Muscle of back (tissue), 11 donors: ENCODE measurements around the gene SCAMP1. TPM values are rescaled to one million over a fixed set of nuclear protein-coding genes. Genes with fewer than 3 reads are reported as not detected.

Experiments
- DNase-seq, 3 donors: peaks; one replicate each; pipeline versions ENCODE4 v3.0.0 to v3.0.0-alpha.2; 2013
- polyA plus RNA-seq, 10 donors: library from polyadenylated mRNA; unstranded; fragments of 120-200 nt; gene quantifications; one replicate each; pipeline ENCODE4 v1.2.1, GENCODE V29; 2013; ENCODE audit not compliant: insufficient read length in 10 of 10

Gene SCAMP1
- polyA plus RNA-seq, 10 donors: 27.5 to 46.8 (median 34.5) TPM

- peak in 1 of 3 donors; percentile 76 for DNase-seq
Measured at GRCh38 chr5:78511121-78511906, 150.9 kb downstream of the SCAMP1 start.

GRCh38 chr5:78512435-78512834 lies 152.0 kb downstream of the SCAMP1 start:
- DNase-seq: no peak

GRCh38 chr5:78513441-78513840 lies 153.0 kb downstream of the SCAMP1 start:
- no peak for DNase-seq

GRCh38 chr5:78514427-78515330 lies 154.3 kb downstream of the SCAMP1 start:
- DNase-seq: no peak

- no peak for DNase-seq
Measured at GRCh38 chr5:78515670-78516069, 155.3 kb downstream of the SCAMP1 start.

GRCh38 chr5:78518365-78519197 lies 158.2 kb downstream of the SCAMP1 start:
- DNase-seq: peak; percentile 67 to 86 (median 75)

GRCh38 chr5:78519198-78519941 lies 159.0 kb downstream of the SCAMP1 start:
- no peak for DNase-seq

GRCh38 chr5:78521455-78521854 lies 161.0 kb downstream of the SCAMP1 start:
- no peak for DNase-seq

- DNase-seq: no peak
Measured at GRCh38 chr5:78522476-78523260, 162.3 kb downstream of the SCAMP1 start.

GRCh38 chr5:78523314-78524193 lies 163.1 kb downstream of the SCAMP1 start:
- peak in 2 of 3 donors; percentile 70 to 90 for DNase-seq

GRCh38 chr5:78526049-78526525 lies 165.7 kb downstream of the SCAMP1 start:
- no peak for DNase-seq

GRCh38 chr5:78527054-78527859 lies 166.8 kb downstream of the SCAMP1 start:
- peak; percentile 90 to 94 (median 93) for DNase-seq

GRCh38 chr5:78527925-78528324 lies 167.5 kb downstream of the SCAMP1 start:
- DNase-seq: no peak

Other genes starting within 250 kb of the SCAMP1 start
- 10 to 100 TPM; 33.2 to 46.3 (median 35.7) TPM for gene AP3B1, start 65.9 kb upstream of the SCAMP1 start, polyA plus RNA-seq